ENCODE data around the gene TXNDC17. TPM values are rescaled to one million over a fixed set of nuclear protein-coding genes. Genes with fewer than 3 reads are reported as not detected.

Gene TXNDC17
- total and polyA plus RNA-seq, 2 of the 13 experiments (the other 11 are each of a cell fraction or from before 2014, with no cell fraction given), result 188 to 266 TPM

GRCh38 chr17:6677158-6677831, 36.4 kb downstream of the TXNDC17 start (continued):
- TF ChIP-seq ZBTB37 (CRISPR knock-in tag; IDR thresholded peaks at IDR 0.05), result 0 out of 2 replicates have a peak, but pooled peaks have one; percentile 58
- no peak for TF ChIP-seq FOXK2 (IDR thresholded peaks at IDR 0.05)
- TF ChIP-seq HCFC1 (IDR thresholded peaks at IDR 0.05; ENCODE audit: low read depth, low read length), result no peak
- TF ChIP-seq HNF4A (CRISPR knock-in tag; IDR thresholded peaks at IDR 0.05), result peak; percentile 75
- 0 out of 2 replicates have a peak, but pooled peaks have one; percentile 50 for TF ChIP-seq ZFX (CRISPR knock-in tag; IDR thresholded peaks at IDR 0.05; ENCODE audit: low read depth)
- TF ChIP-seq AFF4 (CRISPR knock-in tag; IDR thresholded peaks at IDR 0.05), result 0 out of 2 replicates have a peak, but pooled peaks have one; percentile 53
- TF ChIP-seq PITX1 (CRISPR knock-in tag; IDR thresholded peaks at IDR 0.05), result 0 out of 2 replicates have a peak, but pooled peaks have one; percentile 15
- TF ChIP-seq ZNF274 (CRISPR knock-in tag; IDR thresholded peaks at IDR 0.05), result no peak
- no peak for TF ChIP-seq ZNF12 (CRISPR knock-in tag; IDR thresholded peaks at IDR 0.05)
- no peak for TF ChIP-seq ZNF660 (CRISPR knock-in tag; IDR thresholded peaks at IDR 0.05; ENCODE audit: borderline replicate concordance, low read depth)
- TF ChIP-seq ISL2 (CRISPR knock-in tag; IDR thresholded peaks at IDR 0.05), result no peak
- TF ChIP-seq KMT2A (CRISPR knock-in tag; IDR thresholded peaks at IDR 0.05), result no peak
- no peak for TF ChIP-seq THAP11 (CRISPR knock-in tag; IDR thresholded peaks at IDR 0.05)
- peak; percentile 22; the same call in 1 of the 2 replicates for TF ChIP-seq BCL6 (CRISPR knock-in tag; IDR thresholded peaks at IDR 0.05)
- peak; percentile 79 for TF ChIP-seq ZNF687 (CRISPR knock-in tag; IDR thresholded peaks at IDR 0.05)
- peak; percentile 61; the same call in 1 of the 2 replicates for TF ChIP-seq ZNF710 (CRISPR knock-in tag; IDR thresholded peaks at IDR 0.05; ENCODE audit: borderline replicate concordance)

Measured in HepG2 (cell line).